WTC11 (cell line): Measurements from ENCODE around the gene ERBB2. TPM values are rescaled to one million over a fixed set of nuclear protein-coding genes. Genes with fewer than 3 reads are reported as not detected.

ENCODE experiments used
- ATAC-seq: fragments of 200-7000 bp; cut with Tn5 transposase; 2 replicates; pipeline ENCODE4 v1.10.0; 2021; ENCODE audit warnings: mild to moderate bottlenecking, moderate library complexity
- CTCF ChIA-PET: fragments of 300-600 bp; sonication (Branson Sonifier 250); formaldehyde crosslinking; loops from one replicate; lab custom pipeline; 2021; ENCODE audit warnings: antibody characterized with exemption; lab: Charles Lee
- POLR2A ChIA-PET: fragments of 350-600 bp; sonication (Branson Sonifier 250); formaldehyde crosslinking; loops from one replicate; lab custom pipeline; 2021; ENCODE audit warnings: antibody characterized with exemption; lab: Charles Lee
- DNase-seq: peaks from one replicate; pipeline ENCODE4 v3.0.0; 2021; ENCODE audit warnings: low spot score
- H3K27ac Mint-ChIP-seq: 2 replicates; pipeline ENCODE4 v1.8.0; 2021; ENCODE audit warnings: mixed read lengths
- H3K27me3 Mint-ChIP-seq: 2 replicates; pipeline ENCODE4 v1.8.0; 2021; ENCODE audit warnings: low read depth, mild to moderate bottlenecking, moderate library complexity, mixed read lengths
- H3K36me3 Mint-ChIP-seq: 2 replicates; pipeline ENCODE4 v1.8.0; 2021; ENCODE audit warnings: mixed read lengths
- H3K4me1 Mint-ChIP-seq: 2 replicates; pipeline ENCODE4 v1.8.0; 2022; ENCODE audit warnings: mixed read lengths
- H3K4me3 Mint-ChIP-seq: 2 replicates; pipeline ENCODE4 v1.8.0; 2021; ENCODE audit warnings: mild to moderate bottlenecking, moderate library complexity, mixed read lengths
- H3K9me3 Mint-ChIP-seq: 2 replicates; pipeline ENCODE4 v1.8.0; 2021; ENCODE audit warnings: mixed read lengths
- ATF3 ChIP-seq: sonication (generic); formaldehyde crosslinking; conservative IDR thresholded peaks from 2 replicates; pipeline ENCODE4 v1.8.1; 2022; ENCODE audit warnings: mild to moderate bottlenecking, missing genetic modification reagents
- CREM ChIP-seq: sonication (generic); formaldehyde crosslinking; IDR thresholded peaks from 2 replicates; pipeline ENCODE4 v1.8.1; 2022; ENCODE audit warnings: mild to moderate bottlenecking, missing genetic modification reagents, moderate library complexity
- ERG ChIP-seq: fragments of 250-450 bp; sonication (Bioruptor Pico); IDR thresholded peaks from 2 replicates; pipeline ENCODE4 v1.8.0; 2021; ENCODE audit warnings: mild to moderate bottlenecking
- FOXP4 ChIP-seq: sonication (generic); formaldehyde crosslinking; IDR thresholded peaks from 2 replicates; pipeline ENCODE4 v1.8.0; 2022; ENCODE audit warnings: mild to moderate bottlenecking, missing genetic modification reagents
- IRF1 ChIP-seq: sonication (generic); formaldehyde crosslinking; IDR thresholded peaks from 2 replicates; pipeline ENCODE4 v1.8.0; 2023; ENCODE audit warnings: missing genetic modification reagents
- MXD4 ChIP-seq: fragments of 250-450 bp; sonication (Bioruptor Pico); IDR thresholded peaks from 2 replicates; pipeline ENCODE4 v1.8.0; 2021; ENCODE audit warnings: mild to moderate bottlenecking, moderate library complexity, borderline replicate concordance
- NFYB ChIP-seq: sonication (generic); formaldehyde crosslinking; conservative IDR thresholded peaks from 2 replicates; pipeline ENCODE4 v1.8.0; 2022; ENCODE audit warnings: low read depth, missing genetic modification reagents
- SMAD3 ChIP-seq: sonication (generic); formaldehyde crosslinking; IDR thresholded peaks from 2 replicates; pipeline ENCODE4 v1.8.0; 2022; ENCODE audit warnings: missing genetic modification reagents, mild to moderate bottlenecking, borderline replicate concordance
- TCF7 ChIP-seq: sonication (generic); formaldehyde crosslinking; IDR thresholded peaks from 2 replicates; pipeline ENCODE4 v1.8.0; 2022; ENCODE audit warnings: mild to moderate bottlenecking, low read depth, missing genetic modification reagents, moderate library complexity
- TP53 ChIP-seq: sonication (generic); formaldehyde crosslinking; IDR thresholded peaks from 2 replicates; pipeline ENCODE4 v1.8.1; 2023; ENCODE audit warnings: mild to moderate bottlenecking, missing genetic modification reagents
- ZNF121 ChIP-seq: sonication (generic); formaldehyde crosslinking; IDR thresholded peaks from 2 replicates; pipeline ENCODE4 v1.8.0; 2023; ENCODE audit warnings: missing genetic modification reagents
- ZNF281 ChIP-seq: sonication (generic); formaldehyde crosslinking; IDR thresholded peaks from 2 replicates; pipeline ENCODE4 v1.8.0; 2023; ENCODE audit warnings: mild to moderate bottlenecking, missing genetic modification reagents
- ZNF317 ChIP-seq: sonication (generic); formaldehyde crosslinking; IDR thresholded peaks from 2 replicates; pipeline ENCODE4 v1.8.1; 2023; ENCODE audit warnings: low read depth, mild to moderate bottlenecking, moderate library complexity, missing genetic modification reagents, borderline replicate concordance
- total RNA-seq: library from RNA; stranded (reverse); gene quantifications from 3 replicates; pipeline ENCODE4 v1.2.3, GENCODE V29; 2021
- TF ChIP-seq, protein P1 (sequence below): sonication (generic); formaldehyde crosslinking; IDR thresholded peaks from 2 replicates; pipeline ENCODE4 v1.8.1; 2023; ENCODE audit warnings: mild to moderate bottlenecking, missing genetic modification reagents, borderline replicate concordance

The ERBB2 gene
- total RNA-seq, 1 experiment from 2014 or later, result 209 TPM

GRCh38 chr17:39652587-39653315, 47.1 kb upstream of the ERBB2 start:
- H3K27me3 Mint-ChIP-seq, result no peaks in the 10 kb centered on the region; the same call in 1 of the 2 replicates
- peak overlapping the region; percentile 75 for H3K27ac Mint-ChIP-seq
- H3K9me3 Mint-ChIP-seq, result no peaks in the 10 kb centered on the region
- ATAC-seq, result peak; percentile 82
- no peak overlapping the region for H3K4me3 Mint-ChIP-seq
- H3K4me1 Mint-ChIP-seq, result peaks cover 46% of the 10 kb centered on the region
- POLR2A ChIA-PET, result interaction anchor here (0.5 to 1.1 kb wide), 5 partner anchors 11 to 331 kb away, joined by 3 to 4 read pairs (median 3); partner anchors contain the start of gene ERBB2
- peaks cover 1% of the 10 kb centered on the region for H3K36me3 Mint-ChIP-seq
- DNase-seq, result peak; percentile 38
- CTCF ChIA-PET, result interaction anchor here (0.6 to 18.1 kb wide), 19 partner anchors 9 to 105 kb away, joined by 3 to 851 read pairs (median 13); partner anchors contain the start of genes ERBB2, MIEN1, PNMT and PPP1R1B
- no peak for TF ChIP-seq MXD4 (CRISPR knock-in tag)
- 0 out of 2 replicates have a peak, but pooled peaks have one; percentile 14 for TF ChIP-seq ZNF281 (CRISPR knock-in tag)
- TF ChIP-seq CREM (CRISPR knock-in tag), result no peak
- no peak for TF ChIP-seq FOXP4 (CRISPR knock-in tag)
- TF ChIP-seq, protein P1, sequence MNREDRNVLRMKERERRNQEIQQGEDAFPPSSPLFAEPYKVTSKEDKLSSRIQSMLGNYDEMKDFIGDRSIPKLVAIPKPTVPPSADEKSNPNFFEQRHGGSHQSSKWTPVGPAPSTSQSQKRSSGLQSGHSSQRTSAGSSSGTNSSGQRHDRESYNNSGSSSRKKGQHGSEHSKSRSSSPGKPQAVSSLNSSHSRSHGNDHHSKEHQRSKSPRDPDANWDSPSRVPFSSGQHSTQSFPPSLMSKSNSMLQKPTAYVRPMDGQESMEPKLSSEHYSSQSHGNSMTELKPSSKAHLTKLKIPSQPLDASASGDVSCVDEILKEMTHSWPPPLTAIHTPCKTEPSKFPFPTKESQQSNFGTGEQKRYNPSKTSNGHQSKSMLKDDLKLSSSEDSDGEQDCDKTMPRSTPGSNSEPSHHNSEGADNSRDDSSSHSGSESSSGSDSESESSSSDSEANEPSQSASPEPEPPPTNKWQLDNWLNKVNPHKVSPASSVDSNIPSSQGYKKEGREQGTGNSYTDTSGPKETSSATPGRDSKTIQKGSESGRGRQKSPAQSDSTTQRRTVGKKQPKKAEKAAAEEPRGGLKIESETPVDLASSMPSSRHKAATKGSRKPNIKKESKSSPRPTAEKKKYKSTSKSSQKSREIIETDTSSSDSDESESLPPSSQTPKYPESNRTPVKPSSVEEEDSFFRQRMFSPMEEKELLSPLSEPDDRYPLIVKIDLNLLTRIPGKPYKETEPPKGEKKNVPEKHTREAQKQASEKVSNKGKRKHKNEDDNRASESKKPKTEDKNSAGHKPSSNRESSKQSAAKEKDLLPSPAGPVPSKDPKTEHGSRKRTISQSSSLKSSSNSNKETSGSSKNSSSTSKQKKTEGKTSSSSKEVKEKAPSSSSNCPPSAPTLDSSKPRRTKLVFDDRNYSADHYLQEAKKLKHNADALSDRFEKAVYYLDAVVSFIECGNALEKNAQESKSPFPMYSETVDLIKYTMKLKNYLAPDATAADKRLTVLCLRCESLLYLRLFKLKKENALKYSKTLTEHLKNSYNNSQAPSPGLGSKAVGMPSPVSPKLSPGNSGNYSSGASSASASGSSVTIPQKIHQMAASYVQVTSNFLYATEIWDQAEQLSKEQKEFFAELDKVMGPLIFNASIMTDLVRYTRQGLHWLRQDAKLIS (CRISPR knock-in tag), result no peak
- peak; percentile 41; the same call in 1 of the 2 replicates for TF ChIP-seq ZNF121 (CRISPR knock-in tag)
- 0 out of 2 replicates have a peak, but pooled peaks have one; percentile 56 for TF ChIP-seq ERG (CRISPR knock-in tag)

GRCh38 chr17:39653316-39653661, 46.6 kb upstream of the ERBB2 start:
- TF ChIP-seq TCF7 (CRISPR knock-in tag) (no peak), ZNF317 (CRISPR knock-in tag) (no peak), IRF1 (CRISPR knock-in tag) (no peak), NFYB (CRISPR knock-in tag) (no peak), SMAD3 (no peak), MXD4 (CRISPR knock-in tag) (no peak), ERG (CRISPR knock-in tag) (no peak), TP53 (CRISPR knock-in tag) (no peak), ATF3 (CRISPR knock-in tag) (no peak)
- ATAC-seq (no peak; the same call in 1 of the 2 replicates), DNase-seq (no peak)
- H3K9me3 Mint-ChIP-seq, result no peaks in the 10 kb centered on the region
- no peaks in the 10 kb centered on the region; the same call in 1 of the 2 replicates for H3K27me3 Mint-ChIP-seq
- H3K36me3 Mint-ChIP-seq, result peaks cover 5% of the 10 kb centered on the region
- peaks cover 48% of the 10 kb centered on the region for H3K4me1 Mint-ChIP-seq
- ChIA-PET CTCF (interaction anchor here (0.6 to 18.1 kb wide), 27 partner anchors 9 to 192 kb away, joined by 3 to 851 read pairs (median 10); partner anchors contain the start of genes CDK12, ERBB2, MIEN1 and PGAP3), POLR2A (interaction anchor here (0.5 to 1.1 kb wide), 4 partner anchors 25 to 330 kb away, joined by 3 to 4 read pairs (median 3); partner anchors contain the start of gene ERBB2)
- H3K27ac Mint-ChIP-seq, result no peak overlapping the region; the same call in 1 of the 2 replicates
- no peak overlapping the region for H3K4me3 Mint-ChIP-seq
